Keratinocyte (primary cell): ENCODE measurements around the gene PTPRB. TPM values are rescaled to one million over a fixed set of nuclear protein-coding genes. Genes with fewer than 3 reads are reported as not detected.

Experiments used
- DNase-seq: peaks from one replicate; pipeline ENCODE4 v3.0.0-alpha.2; 2011; ENCODE audit warnings: low read depth, missing footprints, low spot score
- FAIRE-seq: peaks from 2 replicates; lab custom pipeline; 2011; peaks lifted over from hg19 to GRCh38; lab: Jason Lieb, UNC
- H2AFZ ChIP-seq: 2 replicates; pipeline ENCODE4 v1.6.0; 2012; ENCODE audit warnings: low read length, control low read depth, inconsistent platforms; ENCODE audit not compliant: control insufficient read depth
- H3K27ac ChIP-seq: 2 replicates; pipeline ENCODE4 v1.5.1; 2011; ENCODE audit warnings: low read length; ENCODE audit not compliant: control insufficient read depth, insufficient read depth
- H3K27me3 ChIP-seq: 3 replicates; pipeline ENCODE4 v1.6.0; 2011; ENCODE audit warnings: low read length; ENCODE audit not compliant: control insufficient read depth, insufficient read depth; ENCODE audit errors: extremely low read depth
- H3K36me3 ChIP-seq, 2 experiments: 2 replicates in 1 of 2; 3 replicates in 1 of 2; pipeline ENCODE4 v1.5.1; 2011; ENCODE audit warnings: low read length in 2 of 2, mild to moderate bottlenecking in 1 of 2; ENCODE audit not compliant: control insufficient read depth in 2 of 2, insufficient read depth in 2 of 2; ENCODE audit errors: extremely low read depth in 1 of 2
- H3K4me1 ChIP-seq: 3 replicates; pipeline ENCODE4 v1.5.1; 2011; ENCODE audit warnings: low read length; ENCODE audit not compliant: control insufficient read depth, insufficient read depth; ENCODE audit errors: extremely low read depth
- H3K4me2 ChIP-seq: 3 replicates; pipeline ENCODE4 v1.6.0; 2011; ENCODE audit warnings: low read depth, low read length; ENCODE audit not compliant: control insufficient read depth, insufficient read depth; ENCODE audit errors: extremely low read depth
- H3K4me3 ChIP-seq, 3 experiments: fragments of 200-600 bp in 1 of 3; sonication (generic) in 1 of 3; 2 replicates in 2 of 3; 3 replicates in 1 of 3; pipeline ENCODE4 v1.5.1; 2011 to 2016; ENCODE audit warnings: low read length in 3 of 3, mild to moderate bottlenecking in 3 of 3, control low read depth in 2 of 3, inconsistent platforms in 1 of 3, low read depth in 1 of 3, mixed read lengths in 1 of 3, mixed run types in 1 of 3, moderate library complexity in 1 of 3; ENCODE audit not compliant: control insufficient read depth in 2 of 3, insufficient read depth in 2 of 3; ENCODE audit errors: extremely low read depth in 1 of 3
- H3K79me2 ChIP-seq: 2 replicates; pipeline ENCODE4 v1.6.0; 2012; ENCODE audit warnings: low read length; ENCODE audit not compliant: control insufficient read depth, insufficient read depth
- H3K9ac ChIP-seq: 3 replicates; pipeline ENCODE4 v1.6.0; 2011; ENCODE audit warnings: low read length; ENCODE audit not compliant: control insufficient read depth, insufficient read depth; ENCODE audit errors: extremely low read depth
- H3K9me1 ChIP-seq: 3 replicates; pipeline ENCODE4 v1.6.0; 2011; ENCODE audit warnings: low read length; ENCODE audit not compliant: control insufficient read depth, insufficient read depth; ENCODE audit errors: extremely low read depth
- H3K9me3 ChIP-seq: 2 replicates; pipeline ENCODE4 v1.5.1; 2012; ENCODE audit warnings: low read depth, low read length; ENCODE audit not compliant: control insufficient read depth
- H4K20me1 ChIP-seq: 3 replicates; pipeline ENCODE4 v1.6.0; 2011; ENCODE audit warnings: low read length; ENCODE audit not compliant: control insufficient read depth, insufficient read depth; ENCODE audit errors: extremely low read depth
- CTCF ChIP-seq, 3 experiments: IDR thresholded peaks in 1 of 3; conservative IDR thresholded peaks in 1 of 3; optimal IDR thresholded peaks in 1 of 3; 2 replicates in 2 of 3; 3 replicates in 1 of 3; pipeline versions ENCODE3 to v1.5.1; 2011; ENCODE audit warnings: low read length in 3 of 3, mild to moderate bottlenecking in 3 of 3, moderate library complexity in 2 of 3, control low read depth in 1 of 3, inconsistent platforms in 1 of 3; ENCODE audit not compliant: insufficient read depth in 2 of 3; ENCODE audit errors: extremely low read depth in 1 of 3
- EZH2 ChIP-seq: IDR thresholded peaks from one replicate; pipeline ENCODE4 v1.6.1; 2012; ENCODE audit warnings: inconsistent platforms, mild to moderate bottlenecking, low read length, moderate library complexity
- dilution Hi-C: fragments of 300-500 bp; cut with MboI; formaldehyde crosslinking; loops from one replicate; pipeline ENCODE4 v1.7.0; 2020; ENCODE audit warnings: low sequenced_read_pairs; ENCODE audit not compliant: extremely low pct_ligation_motif_present
- polyA plus RNA-seq, 5 experiments: library from polyadenylated mRNA; depleted of rRNA in 3 of 5; stranded (reverse) in 3 of 5; stranded (forward) in 1 of 5; unstranded in 1 of 5; fragments of >200 nt; gene quantifications; 1 replicate in 1 of 5; 2 replicates in 3 of 5; 3 replicates in 1 of 5; pipeline versions ENCODE4 v1.2.1 to v1.2.3, GENCODE V29; 2011 to 2012; ENCODE audit warnings: missing spikeins in 2 of 5, low read depth in 1 of 5, low replicate concordance in 1 of 5

PTPRB gene
- polyA plus RNA-seq, 1 donor (not counting 4 experiments of a cell fraction or from before 2014, with no cell fraction given), result 0.46 TPM

DNA sequence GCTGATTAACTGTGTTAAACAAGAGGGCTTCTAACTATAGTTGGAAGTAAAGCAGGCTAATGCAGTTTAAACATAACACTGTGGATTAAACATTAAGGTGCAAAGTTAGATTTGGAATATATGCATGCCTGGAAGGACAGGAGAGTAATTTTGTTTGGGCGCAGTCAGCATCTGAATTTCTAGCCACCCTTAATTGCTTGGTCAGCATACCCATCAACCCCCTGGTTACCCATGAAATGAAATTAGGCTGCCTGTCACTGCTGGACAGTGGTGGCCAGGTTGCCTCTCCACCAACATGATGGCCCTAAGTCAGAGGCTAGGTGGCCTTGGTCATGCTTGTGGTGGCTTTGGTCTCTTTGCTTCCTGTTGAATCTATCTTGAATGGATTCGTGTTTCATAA is 30.0 kb upstream of the PTPRB start:
- Histone ChIP-seq H3K4me3 (no peak overlapping the region), H3K4me1 (no peaks in the 10 kb centered on the region), H3K4me2 (no peak overlapping the region), H3K9me1 (no peaks in the 10 kb centered on the region), H3K27ac (no peak overlapping the region), H3K27me3 (no peaks in the 10 kb centered on the region), H4K20me1 (no peaks in the 10 kb centered on the region), H3K79me2 (no peaks in the 10 kb centered on the region), H3K9me3 (no peaks in the 10 kb centered on the region), H3K36me3 (no peaks in the 10 kb centered on the region), H2AFZ (no peak overlapping the region), H3K9ac (no peak overlapping the region)
- no peak for TF ChIP-seq CTCF (optimal IDR thresholded peaks at IDR 0.05 in 1 of 3, IDR thresholded peaks at IDR 0.05 in 1 of 3, conservative IDR thresholded peaks at IDR 0.05 in 1 of 3; ENCODE audit: extremely low read depth in 1 of 3, insufficient read depth in 2 of 3, low read length in 3 of 3)
- no peak for TF ChIP-seq EZH2
- FAIRE-seq (no peak), DNase-seq (no peak)
- dilution Hi-C loops, result no loop called here

- TF ChIP-seq EZH2 (no peak), CTCF (optimal IDR thresholded peaks at IDR 0.05 in 1 of 3, IDR thresholded peaks at IDR 0.05 in 1 of 3, conservative IDR thresholded peaks at IDR 0.05 in 1 of 3; ENCODE audit: extremely low read depth in 1 of 3, insufficient read depth in 2 of 3, low read length in 3 of 3) (no peak)
- Histone ChIP-seq H3K79me2 (no peaks in the 10 kb centered on the region), H4K20me1 (no peaks in the 10 kb centered on the region), H3K4me1 (peaks cover 7% of the 10 kb centered on the region), H3K9me3 (no peaks in the 10 kb centered on the region), H3K4me3 (no peak overlapping the region), H3K9me1 (no peaks in the 10 kb centered on the region), H3K4me2 (no peak overlapping the region), H2AFZ (no peak overlapping the region), H3K27ac (no peak overlapping the region), H3K27me3 (no peaks in the 10 kb centered on the region), H3K9ac (no peak overlapping the region), H3K36me3 (no peaks in the 10 kb centered on the region)
- no peak for FAIRE-seq
- DNase-seq, result no peak
- dilution Hi-C loops, result no loop called here
Observed at GRCh38 chr12:70666364-70666763, 29.1 kb upstream of the PTPRB start.
